Prostate gland (tissue), 2 donors: ENCODE measurements around the gene LLPH. TPM values are rescaled to one million over a fixed set of nuclear protein-coding genes. Genes with fewer than 3 reads are reported as not detected.

Experiments
- DNase-seq: peaks from one replicate; pipeline ENCODE4 v3.0.0-alpha.2; 2019; ENCODE audit warnings: low spot score
- H3K27ac ChIP-seq, 2 donors: fragments of 200-600 bp; sonication (generic); 2 replicates each; pipeline ENCODE4 v1.5.1; 2017 to 2019
- H3K27me3 ChIP-seq: fragments of 200-600 bp; sonication (generic); replicated peaks from 2 replicates; pipeline ENCODE4 v1.5.1; 2019; ENCODE audit not compliant: insufficient read depth
- H3K36me3 ChIP-seq, 2 donors: fragments of 200-600 bp; sonication (generic); 1 replicate in 1 of 2; 2 replicates in 1 of 2; pipeline versions ENCODE4 v1.5.1 to v1.8.1; 2017 to 2019
- H3K4me1 ChIP-seq: fragments of 200-600 bp; sonication (generic); replicated peaks from 2 replicates; pipeline ENCODE4 v1.5.1; 2019
- H3K4me3 ChIP-seq, 2 donors: fragments of 200-600 bp; sonication (generic); 2 replicates each; pipeline ENCODE4 v1.5.1; 2017 to 2019
- H3K9me3 ChIP-seq: fragments of 200-600 bp; sonication (generic); 2 replicates; pipeline ENCODE4 v1.5.1; 2017
- CTCF ChIP-seq, 4 experiments: fragments of 200-600 bp in 2 of 4; fragments of 450-650 bp in 2 of 4; sonication (generic) in 2 of 4; IDR thresholded peaks; 1 replicate in 3 of 4; 2 replicates in 1 of 4; pipeline ENCODE4 v1.5.1; 2016 to 2019; ENCODE audit warnings: antibody characterized with exemption in 4 of 4, mild to moderate bottlenecking in 2 of 4, moderate library complexity in 2 of 4
- POLR2A ChIP-seq: fragments of 450-650 bp; IDR thresholded peaks from one replicate; pipeline ENCODE4 v1.6.1; 2016; ENCODE audit warnings: antibody characterized with exemption, mild to moderate bottlenecking
- POLR2AphosphoS5 ChIP-seq: sonication (generic); formaldehyde crosslinking; IDR thresholded peaks from one replicate; pipeline ENCODE4 v1.6.1; 2017; ENCODE audit warnings: antibody characterized with exemption
- WGBS: methylation state at CpG from one replicate; pipeline ENCODE4 v1.1.5; 2018; 5-methylcytosine and 5-hydroxymethylcytosine counted together
- intact Hi-C: fragments of 100-400 bp; cut with DNase I; formaldehyde crosslinking; loops from one replicate; pipeline ENCODE4 v1.14.2; 2022
- total RNA-seq, 2 donors: library from RNA; depleted of rRNA; stranded (reverse); fragments of >200 nt; gene quantifications; one replicate each; pipeline ENCODE4 v1.1.0, GENCODE V29; 2016

Gene LLPH
- total RNA-seq, 2 donors from 2014 or later, result 11.0 to 17.6 TPM

GRCh38 chr12:66072135-66072534 is 58.4 kb downstream of the LLPH start:
- 93% methylated on average over 2 of the region's 2 CpGs for WGBS
- intact Hi-C loops, result no loop called here
- no peaks in the 10 kb centered on the region for H3K4me1 ChIP-seq
- TF ChIP-seq POLR2A, result no peak
- TF ChIP-seq CTCF (IDR thresholded peaks at IDR 0.05), result no peak
- no peak for TF ChIP-seq POLR2AphosphoS5
- no peak for DNase-seq
- H3K4me3 ChIP-seq, result no peak overlapping the region
- H3K27ac ChIP-seq, result no peak overlapping the region
- no peaks in the 10 kb centered on the region for H3K9me3 ChIP-seq
- H3K36me3 ChIP-seq, result no peaks in the 10 kb centered on the region
- H3K27me3 ChIP-seq, result peaks cover 1% of the 10 kb centered on the region

GRCh38 chr12:66071549-66071948 is 59.0 kb downstream of the LLPH start:
- intact Hi-C loops, result no loop called here
- no peak for TF ChIP-seq POLR2A
- TF ChIP-seq POLR2AphosphoS5, result no peak
- 96% methylated on average over 1 of the region's 1 CpG for WGBS
- Histone ChIP-seq H3K9me3 (no peaks in the 10 kb centered on the region), H3K4me3 (no peak overlapping the region), H3K36me3 (no peaks in the 10 kb centered on the region), H3K27me3 (peaks cover 1% of the 10 kb centered on the region), H3K4me1 (no peaks in the 10 kb centered on the region), H3K27ac (no peak overlapping the region)
- no peak for DNase-seq

GRCh38 chr12:66070378-66071120 is 60.0 kb downstream of the LLPH start:
- intact Hi-C loops, result no loop called here
- Histone ChIP-seq H3K27ac (no peak overlapping the region), H3K4me3 (no peak overlapping the region), H3K27me3 (peaks cover 1% of the 10 kb centered on the region), H3K9me3 (no peaks in the 10 kb centered on the region), H3K4me1 (no peaks in the 10 kb centered on the region), H3K36me3 (no peaks in the 10 kb centered on the region)
- 93% methylated on average over 9 of the region's 9 CpGs for WGBS
- DNase-seq, result no peak
- no peak for TF ChIP-seq CTCF (IDR thresholded peaks at IDR 0.05)
- TF ChIP-seq POLR2A, result no peak
- no peak for TF ChIP-seq POLR2AphosphoS5

GRCh38 chr12:66066929-66067523 is 63.5 kb downstream of the LLPH start:
- Histone ChIP-seq H3K27ac (no peak overlapping the region), H3K9me3 (no peaks in the 10 kb centered on the region), H3K27me3 (no peaks in the 10 kb centered on the region), H3K4me1 (no peaks in the 10 kb centered on the region), H3K36me3 (no peaks in the 10 kb centered on the region), H3K4me3 (no peak overlapping the region)
- DNase-seq, result no peak
- intact Hi-C loops, result no loop called here
- TF ChIP-seq POLR2A (no peak), CTCF (IDR thresholded peaks at IDR 0.05) (no peak), POLR2AphosphoS5 (no peak)
- WGBS, result 67% methylated on average over 3 of the region's 3 CpGs

Other genes starting within 250 kb of the LLPH start
- 100 to 1,000 TPM; 242 to 337 TPM for gene TMBIM4, start 39.2 kb upstream of the LLPH start, total RNA-seq
- 1 to 10 TPM; 4.5 to 9.5 TPM for gene IRAK3, start 58.5 kb upstream of the LLPH start, total RNA-seq
- 1 to 10 TPM; 2.7 to 4.1 TPM for gene HELB, start 171.7 kb upstream of the LLPH start, total RNA-seq